ENCODE data around the gene F13A1. TPM values are rescaled to one million over a fixed set of nuclear protein-coding genes. Genes with fewer than 3 reads are reported as not detected.

Gene F13A1
- total and polyA plus RNA-seq, 2 donors (not counting 3 experiments of a cell fraction or from before 2014, with no cell fraction given): not detected

- dilution Hi-C loops (cut with MboI; ENCODE audit: extremely low pct_ligation_motif_present, low sequenced_read_pairs) (no loop called here), intact Hi-C loops (cut with micrococcal nuclease) (no loop called here)
Measured at GRCh38 chr6:6169141-6169540, 151.3 kb downstream of the F13A1 start.

GRCh38 chr6:6166064-6166463 is 154.4 kb downstream of the F13A1 start:
- H3K4me1 ChIP-seq (ENCODE audit: control insufficient read depth, extremely low read depth, insufficient read depth, low read length): no peaks in the 10 kb centered on the region
- no peaks in the 10 kb centered on the region for H3K36me3 ChIP-seq (ENCODE audit: control insufficient read depth in 2 of 2, extremely low read depth in 1 of 2, insufficient read depth in 2 of 2, low read length in 2 of 2)
- H3K9me1 ChIP-seq (replicated peaks; ENCODE audit: control insufficient read depth, extremely low read depth, insufficient read depth, low read length): no peaks in the 10 kb centered on the region
- H3K4me3 ChIP-seq (replicated peaks in 1 of 3; ENCODE audit: insufficient read depth in 1 of 3, low read depth in 1 of 3, low read length in 3 of 3): no peak overlapping the region
- no peak overlapping the region for H3K27ac ChIP-seq (ENCODE audit: insufficient read depth, low read depth, low read length)
- no TSS peak for BruUV-seq (replicated peaks)
- H3K27me3 ChIP-seq (ENCODE audit: control insufficient read depth in 2 of 2, insufficient read depth in 2 of 2, low read length in 2 of 2): no peaks in the 10 kb centered on the region
- dilution Hi-C loops (cut with MboI; ENCODE audit: extremely low pct_ligation_motif_present, low sequenced_read_pairs) (no loop called here), intact Hi-C loops (cut with micrococcal nuclease) (no loop called here)
- CTCF ChIA-PET: no interaction called here
- peaks cover 4% of the 10 kb centered on the region for H3K9me3 ChIP-seq (replicated peaks; ENCODE audit: control insufficient read depth, insufficient read depth, low read length)
- H3K4me2 ChIP-seq (ENCODE audit: insufficient read depth, low read length): no peak overlapping the region
- FAIRE-seq: no peak
- TF ChIP-seq POLR2A (IDR thresholded peaks at IDR 0.05; ENCODE audit: low read depth, low read length) (no peak), JUN (IDR thresholded peaks at IDR 0.05; ENCODE audit: borderline replicate concordance, insufficient read depth, insufficient read length, low read depth) (no peak), MAX (IDR thresholded peaks at IDR 0.05; ENCODE audit: insufficient read depth, insufficient read length) (no peak), MYC (IDR thresholded peaks at IDR 0.05; ENCODE audit: low read depth, low read length) (no peak), CTCF (IDR thresholded peaks at IDR 0.05; ENCODE audit: extremely low read depth in 1 of 2, insufficient read depth in 1 of 2, low read depth in 1 of 2, low read length in 2 of 2) (no peak), FOS (IDR thresholded peaks at IDR 0.05; ENCODE audit: borderline replicate concordance, insufficient read depth, low read length) (no peak), EZH2 (IDR thresholded peaks at IDR 0.05; ENCODE audit: borderline replicate concordance, low read depth, low read length, severe bottlenecking) (no peak), POLR2AphosphoS5 (IDR thresholded peaks at IDR 0.05; ENCODE audit: insufficient read depth, low read depth, low read length) (no peak), GATA2 (IDR thresholded peaks at IDR 0.05; ENCODE audit: insufficient read depth, insufficient read length, low read depth, low read length) (no peak)
- no peak overlapping the region for H2AFZ ChIP-seq (ENCODE audit: low read depth, low read length)
- no peaks in the 10 kb centered on the region for H4K20me1 ChIP-seq (replicated peaks; ENCODE audit: control insufficient read depth, extremely low read depth, insufficient read depth, low read length)
- no peaks in the 10 kb centered on the region for H3K79me2 ChIP-seq (ENCODE audit: control insufficient read depth, insufficient read depth, low read length)
- no peak overlapping the region for H3K9ac ChIP-seq (replicated peaks; ENCODE audit: extremely low read depth, insufficient read depth, low read length)
- POLR2A ChIA-PET: no interaction called here
- DNase-seq (ENCODE audit: low read depth, low spot score): no peak

More at GRCh38 chr6:6169141-6169540, 151.3 kb downstream of the F13A1 start:
- no TSS peak for BruUV-seq (replicated peaks)
- no peaks in the 10 kb centered on the region for H3K9me1 ChIP-seq (replicated peaks; ENCODE audit: control insufficient read depth, extremely low read depth, insufficient read depth, low read length)
- no peak overlapping the region for H3K27ac ChIP-seq (ENCODE audit: insufficient read depth, low read depth, low read length)
- H3K4me2 ChIP-seq (ENCODE audit: insufficient read depth, low read length): no peak overlapping the region
- FAIRE-seq: no peak
- no peak for TF ChIP-seq MAX (IDR thresholded peaks at IDR 0.05; ENCODE audit: insufficient read depth, insufficient read length)
- no peak for TF ChIP-seq FOS (IDR thresholded peaks at IDR 0.05; ENCODE audit: borderline replicate concordance, insufficient read depth, low read length)
- TF ChIP-seq MYC (IDR thresholded peaks at IDR 0.05; ENCODE audit: low read depth, low read length): no peak
- ChIA-PET POLR2A (no interaction called here), CTCF (no interaction called here)
- H3K9ac ChIP-seq (replicated peaks; ENCODE audit: extremely low read depth, insufficient read depth, low read length): no peak overlapping the region
- H2AFZ ChIP-seq (ENCODE audit: low read depth, low read length): no peak overlapping the region
- no peaks in the 10 kb centered on the region for H3K27me3 ChIP-seq (ENCODE audit: control insufficient read depth in 2 of 2, insufficient read depth in 2 of 2, low read length in 2 of 2)
- DNase-seq (ENCODE audit: low read depth, low spot score): no peak
- H4K20me1 ChIP-seq (replicated peaks; ENCODE audit: control insufficient read depth, extremely low read depth, insufficient read depth, low read length): no peaks in the 10 kb centered on the region
- no peaks in the 10 kb centered on the region for H3K79me2 ChIP-seq (ENCODE audit: control insufficient read depth, insufficient read depth, low read length)
- H3K4me1 ChIP-seq (ENCODE audit: control insufficient read depth, extremely low read depth, insufficient read depth, low read length): no peaks in the 10 kb centered on the region
- H3K4me3 ChIP-seq (replicated peaks in 1 of 3; ENCODE audit: insufficient read depth in 1 of 3, low read depth in 1 of 3, low read length in 3 of 3): no peak overlapping the region
- no peaks in the 10 kb centered on the region for H3K36me3 ChIP-seq (ENCODE audit: control insufficient read depth in 2 of 2, extremely low read depth in 1 of 2, insufficient read depth in 2 of 2, low read length in 2 of 2)
- H3K9me3 ChIP-seq (replicated peaks; ENCODE audit: control insufficient read depth, insufficient read depth, low read length): peaks cover 4% of the 10 kb centered on the region
